Liver (tissue), 9 donors: Measurements from ENCODE around the gene NLRC5. TPM values are rescaled to one million over a fixed set of nuclear protein-coding genes. Genes with fewer than 3 reads are reported as not detected.

Experiments used
- DNase-seq: peaks from one replicate; pipeline ENCODE4 v3.0.0-alpha.2; 2017; ENCODE audit warnings: low spot score
- H3K27ac ChIP-seq, 2 donors: one replicate each; pipeline ENCODE4 v1.7.0; 2013; ENCODE audit warnings: inconsistent platforms in 2 of 2, low read length in 2 of 2, control low read depth in 1 of 2, low read depth in 1 of 2, mild to moderate bottlenecking in 1 of 2
- H3K27me3 ChIP-seq, 4 donors: one replicate each; pipeline versions ENCODE4 v1.6.1 to v1.7.0; 2013; ENCODE audit warnings: low read length in 3 of 4, inconsistent platforms in 1 of 4, mild to moderate bottlenecking in 1 of 4, moderate library complexity in 1 of 4; ENCODE audit not compliant: control insufficient read depth in 4 of 4, insufficient read depth in 4 of 4
- H3K36me3 ChIP-seq, 4 donors: one replicate each; pipeline versions ENCODE4 v1.6.1 to v1.7.0; 2013; ENCODE audit warnings: low read length in 3 of 4, mild to moderate bottlenecking in 3 of 4, low read depth in 1 of 4, moderate library complexity in 1 of 4; ENCODE audit not compliant: control insufficient read depth in 4 of 4, insufficient read depth in 3 of 4
- H3K4me1 ChIP-seq, 4 donors: one replicate each; pipeline versions ENCODE4 v1.6.1 to v1.7.0; 2013; ENCODE audit warnings: low read length in 3 of 4, mild to moderate bottlenecking in 3 of 4, moderate library complexity in 1 of 4; ENCODE audit not compliant: control insufficient read depth in 4 of 4, insufficient read depth in 4 of 4
- H3K4me3 ChIP-seq, 3 donors: one replicate each; pipeline versions ENCODE4 v1.6.1 to v1.7.0; 2013; ENCODE audit warnings: low read length in 3 of 3, control low read depth in 1 of 3, low read depth in 1 of 3, mild to moderate bottlenecking in 1 of 3
- H3K9ac ChIP-seq, 2 donors: one replicate each; pipeline ENCODE4 v1.7.0; 2013; ENCODE audit warnings: low read length in 2 of 2, mild to moderate bottlenecking in 2 of 2, moderate library complexity in 2 of 2, control low read depth in 1 of 2, low read depth in 1 of 2
- H3K9me3 ChIP-seq, 4 donors: one replicate each; pipeline versions ENCODE4 v1.6.1 to v1.7.0; 2013; ENCODE audit warnings: low read length in 3 of 4; ENCODE audit not compliant: control insufficient read depth in 4 of 4
- ATF3 ChIP-seq: IDR thresholded peaks from 2 replicates; pipeline ENCODE4 v1.6.1; 2016; ENCODE audit warnings: antibody characterized with exemption
- CTCF ChIP-seq: fragments of 150-350 bp; IDR thresholded peaks from 2 replicates; pipeline ENCODE4 v1.5.1; 2017; ENCODE audit warnings: improper control_type of control experiment, low read depth, low read length; ENCODE audit not compliant: missing input control
- EGR1 ChIP-seq, 2 donors: IDR thresholded peaks; 2 replicates each; pipeline ENCODE4 v1.6.1; 2016 to 2018; ENCODE audit warnings: antibody characterized with exemption in 2 of 2, low read depth in 2 of 2
- FOXA2 ChIP-seq: IDR thresholded peaks from 2 replicates; pipeline ENCODE4 v1.6.1; 2016; ENCODE audit warnings: antibody characterized with exemption
- GABPA ChIP-seq, 2 donors: IDR thresholded peaks in 1 of 2; conservative IDR thresholded peaks in 1 of 2; 2 replicates each; pipeline ENCODE4 v1.6.1; 2016; ENCODE audit warnings: antibody characterized with exemption in 2 of 2, mild to moderate bottlenecking in 1 of 2, moderate library complexity in 1 of 2
- RAD21 ChIP-seq, 2 donors: IDR thresholded peaks; 2 replicates each; pipeline ENCODE4 v1.6.1; 2016; ENCODE audit warnings: antibody characterized with exemption in 2 of 2, mild to moderate bottlenecking in 2 of 2
- REST ChIP-seq: IDR thresholded peaks from 2 replicates; pipeline ENCODE4 v1.6.1; 2016; ENCODE audit warnings: antibody characterized with exemption, mild to moderate bottlenecking
- RXRA ChIP-seq, 2 donors: IDR thresholded peaks; 2 replicates each; pipeline ENCODE4 v1.6.1; 2017 to 2018; ENCODE audit warnings: antibody characterized with exemption in 2 of 2, mild to moderate bottlenecking in 1 of 2
- TAF1 ChIP-seq: conservative IDR thresholded peaks from 2 replicates; pipeline ENCODE4 v1.6.1; 2016; ENCODE audit warnings: antibody characterized with exemption, mild to moderate bottlenecking
- YY1 ChIP-seq: IDR thresholded peaks from 2 replicates; pipeline ENCODE4 v1.6.1; 2016; ENCODE audit warnings: antibody characterized with exemption, mild to moderate bottlenecking
- ZBTB33 ChIP-seq: IDR thresholded peaks from 2 replicates; pipeline ENCODE4 v1.6.1; 2016; ENCODE audit warnings: antibody characterized with exemption
- WGBS: extraction: QIAGEN DNeasy Blood & Tissue Kit; methylation state at CpG from one replicate; pipeline ENCODE4 v1.1.7; 2013; 5-methylcytosine and 5-hydroxymethylcytosine counted together
- polyA plus RNA-seq, 2 donors: library from polyadenylated mRNA; stranded (reverse) in 1 of 2; unstranded in 1 of 2; fragments of 200-250 nt in 1 of 2; fragments of >200 nt in 1 of 2; fragmentation: Nextera tagmentation in 1 of 2; extraction: Ambion mirVana in 1 of 2; gene quantifications; one replicate each; pipeline versions ENCODE4 v1.2.1 to v1.2.3, GENCODE V29; 2013 to 2015
- total RNA-seq, 2 donors: library from RNA; depleted of rRNA; stranded (reverse); fragments of >200 nt; gene quantifications; one replicate each; pipeline ENCODE4 v1.2.3, GENCODE V29; 2014
- donor health status: healthy.
- donor health status: healthy.
- donor health status: healthy.
- donor health status: healthy.
- donor health status: healthy.

The NLRC5 gene
- total and polyA plus RNA-seq, 4 donors: 4.7 to 23.3 (median 8.8) TPM

- no peaks in the 10 kb centered on the region for H3K9me3 ChIP-seq
- 89% methylated on average over 12 of the region's 12 CpGs for WGBS
- no peak for DNase-seq
- no peak overlapping the region for H3K9ac ChIP-seq
- H3K4me1 ChIP-seq: no peaks in the 10 kb centered on the region
- no peak overlapping the region for H3K27ac ChIP-seq
- no peak overlapping the region for H3K4me3 ChIP-seq
- H3K36me3 ChIP-seq: peaks cover 2 to 16% (median 11%) of the 10 kb centered on the region in 4 donors
- no peaks in the 10 kb centered on the region for H3K27me3 ChIP-seq
- TF ChIP-seq EGR1 (IDR thresholded peaks at IDR 0.05; ENCODE audit: low read depth in 2 of 2) (no peak), ZBTB33 (no peak), TAF1 (no peak), FOXA2 (no peak), ATF3 (no peak), RXRA (IDR thresholded peaks at IDR 0.05) (no peak), YY1 (no peak), GABPA (IDR thresholded peaks at IDR 0.05 in 1 of 2, conservative IDR thresholded peaks at IDR 0.05 in 1 of 2) (no peak), CTCF (no peak)
Observed at GRCh38 chr16:57044931-57045693, 55.8 kb downstream of the NLRC5 start.

- H3K27ac ChIP-seq: no peak overlapping the region
- peaks cover 2 to 16% (median 10%) of the 10 kb centered on the region in 4 donors for H3K36me3 ChIP-seq
- WGBS: 74% methylated on average over 13 of the region's 13 CpGs
Observed at GRCh38 chr16:57045694-57046381, 56.5 kb downstream of the NLRC5 start.

More at GRCh38 chr16:57045694-57046381, 56.5 kb downstream of the NLRC5 start:
- Histone ChIP-seq H3K4me3 (no peak overlapping the region), H3K27me3 (no peaks in the 10 kb centered on the region), H3K9me3 (no peaks in the 10 kb centered on the region), H3K4me1 (no peaks in the 10 kb centered on the region), H3K9ac (peak overlapping the region in 1 of 2 donors; percentile 14)
- DNase-seq: peak; percentile 61
- TF ChIP-seq RAD21 (IDR thresholded peaks at IDR 0.05) (peak; percentile 68 to 84), CTCF (peak; percentile 40), REST (no peak)
